ENCODE measurements around the gene ZNF774. TPM values are rescaled to one million over a fixed set of nuclear protein-coding genes. Genes with fewer than 3 reads are reported as not detected.

The ZNF774 gene
- total and polyA plus RNA-seq, 4 donors: 0.19 to 1.0 (median 0.48) TPM

DNA sequence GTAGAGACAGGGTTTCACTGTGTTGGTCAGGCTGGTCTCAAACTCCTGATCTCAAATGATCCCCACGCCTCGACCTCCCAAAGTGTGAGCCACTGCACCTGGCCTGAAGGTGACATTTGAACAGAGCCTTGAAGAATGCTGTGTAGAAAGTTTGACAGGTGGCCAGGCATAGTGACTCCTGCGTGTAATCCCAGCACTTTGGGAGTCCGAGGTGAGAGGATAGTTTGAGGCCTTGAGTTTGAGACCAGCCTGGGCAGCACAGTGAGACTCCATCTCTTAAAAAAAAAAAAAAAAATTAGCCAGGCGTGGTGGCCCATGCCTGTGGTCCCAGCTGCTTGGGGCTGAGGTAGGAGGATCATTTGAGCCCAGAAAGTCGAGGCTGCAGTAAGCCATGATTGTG lies 37.4 kb downstream of the ZNF774 start:
- peak overlapping the region in 1 of 3 donors; percentile 5 for H3K4me3 ChIP-seq (ENCODE audit: low read depth in 1 of 3, low read length in 3 of 3)
- H3K4me1 ChIP-seq (ENCODE audit: control insufficient read depth in 4 of 4, insufficient read depth in 4 of 4, low read length in 3 of 4): peaks cover 0 to 6% (median under 1%) of the 10 kb centered on the region in 4 donors
- TF ChIP-seq, protein P1, sequence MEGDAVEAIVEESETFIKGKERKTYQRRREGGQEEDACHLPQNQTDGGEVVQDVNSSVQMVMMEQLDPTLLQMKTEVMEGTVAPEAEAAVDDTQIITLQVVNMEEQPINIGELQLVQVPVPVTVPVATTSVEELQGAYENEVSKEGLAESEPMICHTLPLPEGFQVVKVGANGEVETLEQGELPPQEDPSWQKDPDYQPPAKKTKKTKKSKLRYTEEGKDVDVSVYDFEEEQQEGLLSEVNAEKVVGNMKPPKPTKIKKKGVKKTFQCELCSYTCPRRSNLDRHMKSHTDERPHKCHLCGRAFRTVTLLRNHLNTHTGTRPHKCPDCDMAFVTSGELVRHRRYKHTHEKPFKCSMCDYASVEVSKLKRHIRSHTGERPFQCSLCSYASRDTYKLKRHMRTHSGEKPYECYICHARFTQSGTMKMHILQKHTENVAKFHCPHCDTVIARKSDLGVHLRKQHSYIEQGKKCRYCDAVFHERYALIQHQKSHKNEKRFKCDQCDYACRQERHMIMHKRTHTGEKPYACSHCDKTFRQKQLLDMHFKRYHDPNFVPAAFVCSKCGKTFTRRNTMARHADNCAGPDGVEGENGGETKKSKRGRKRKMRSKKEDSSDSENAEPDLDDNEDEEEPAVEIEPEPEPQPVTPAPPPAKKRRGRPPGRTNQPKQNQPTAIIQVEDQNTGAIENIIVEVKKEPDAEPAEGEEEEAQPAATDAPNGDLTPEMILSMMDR (IDR thresholded peaks at IDR 0.05; ENCODE audit: low read depth, low read length, missing input control): no peak
- no peak for TF ChIP-seq SP1 (IDR thresholded peaks at IDR 0.05)
- no peaks in the 10 kb centered on the region for H3K27me3 ChIP-seq (ENCODE audit: control insufficient read depth in 4 of 4, insufficient read depth in 4 of 4, low read length in 3 of 4)
- no peak overlapping the region for H3K27ac ChIP-seq (ENCODE audit: low read depth in 1 of 2, low read length in 2 of 2)
- 79% methylated on average over 6 of the region's 6 CpGs for WGBS
- DNase-seq (ENCODE audit: low spot score): no peak
- H3K9me3 ChIP-seq (ENCODE audit: control insufficient read depth in 4 of 4, low read length in 3 of 4): no peaks in the 10 kb centered on the region
- no peak overlapping the region for H3K9ac ChIP-seq (ENCODE audit: low read depth in 1 of 2, low read length in 2 of 2)
- H3K36me3 ChIP-seq (ENCODE audit: control insufficient read depth in 4 of 4, insufficient read depth in 3 of 4, low read depth in 1 of 4, low read length in 3 of 4): peaks cover 0 to 3% (median under 1%) of the 10 kb centered on the region in 4 donors

DNA sequence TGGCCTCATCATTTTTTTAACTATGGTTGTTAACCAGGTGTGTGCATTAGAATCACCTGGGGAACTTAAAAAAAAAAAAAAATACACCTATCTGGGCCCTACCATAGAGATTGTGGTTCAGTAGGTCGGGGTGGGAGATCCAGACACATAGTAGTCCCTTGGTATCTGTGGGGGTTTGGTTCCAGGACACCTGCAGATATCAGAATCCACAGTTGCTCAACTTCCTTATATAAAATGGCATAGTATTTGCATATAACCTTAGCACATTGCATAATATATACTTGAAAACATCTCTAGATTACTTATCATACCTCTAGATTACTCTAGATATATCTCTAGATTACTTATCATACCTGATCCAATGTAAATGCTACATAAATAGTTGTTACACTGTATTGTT lies 41.0 kb downstream of the ZNF774 start:
- Histone ChIP-seq H3K27me3 (ENCODE audit: control insufficient read depth in 4 of 4, insufficient read depth in 4 of 4, low read length in 3 of 4) (no peaks in the 10 kb centered on the region), H3K4me1 (ENCODE audit: control insufficient read depth in 4 of 4, insufficient read depth in 4 of 4, low read length in 3 of 4) (peaks cover 0 to 3% (median under 1%) of the 10 kb centered on the region in 4 donors), H3K9ac (ENCODE audit: low read depth in 1 of 2, low read length in 2 of 2) (no peak overlapping the region), H3K27ac (ENCODE audit: low read depth in 1 of 2, low read length in 2 of 2) (no peak overlapping the region), H3K4me3 (ENCODE audit: low read depth in 1 of 3, low read length in 3 of 3) (no peak overlapping the region), H3K36me3 (ENCODE audit: control insufficient read depth in 4 of 4, insufficient read depth in 3 of 4, low read depth in 1 of 4, low read length in 3 of 4) (peaks cover 0 to 3% (median under 1%) of the 10 kb centered on the region in 4 donors), H3K9me3 (ENCODE audit: control insufficient read depth in 4 of 4, low read length in 3 of 4) (no peaks in the 10 kb centered on the region)
- TF ChIP-seq, protein P2, sequence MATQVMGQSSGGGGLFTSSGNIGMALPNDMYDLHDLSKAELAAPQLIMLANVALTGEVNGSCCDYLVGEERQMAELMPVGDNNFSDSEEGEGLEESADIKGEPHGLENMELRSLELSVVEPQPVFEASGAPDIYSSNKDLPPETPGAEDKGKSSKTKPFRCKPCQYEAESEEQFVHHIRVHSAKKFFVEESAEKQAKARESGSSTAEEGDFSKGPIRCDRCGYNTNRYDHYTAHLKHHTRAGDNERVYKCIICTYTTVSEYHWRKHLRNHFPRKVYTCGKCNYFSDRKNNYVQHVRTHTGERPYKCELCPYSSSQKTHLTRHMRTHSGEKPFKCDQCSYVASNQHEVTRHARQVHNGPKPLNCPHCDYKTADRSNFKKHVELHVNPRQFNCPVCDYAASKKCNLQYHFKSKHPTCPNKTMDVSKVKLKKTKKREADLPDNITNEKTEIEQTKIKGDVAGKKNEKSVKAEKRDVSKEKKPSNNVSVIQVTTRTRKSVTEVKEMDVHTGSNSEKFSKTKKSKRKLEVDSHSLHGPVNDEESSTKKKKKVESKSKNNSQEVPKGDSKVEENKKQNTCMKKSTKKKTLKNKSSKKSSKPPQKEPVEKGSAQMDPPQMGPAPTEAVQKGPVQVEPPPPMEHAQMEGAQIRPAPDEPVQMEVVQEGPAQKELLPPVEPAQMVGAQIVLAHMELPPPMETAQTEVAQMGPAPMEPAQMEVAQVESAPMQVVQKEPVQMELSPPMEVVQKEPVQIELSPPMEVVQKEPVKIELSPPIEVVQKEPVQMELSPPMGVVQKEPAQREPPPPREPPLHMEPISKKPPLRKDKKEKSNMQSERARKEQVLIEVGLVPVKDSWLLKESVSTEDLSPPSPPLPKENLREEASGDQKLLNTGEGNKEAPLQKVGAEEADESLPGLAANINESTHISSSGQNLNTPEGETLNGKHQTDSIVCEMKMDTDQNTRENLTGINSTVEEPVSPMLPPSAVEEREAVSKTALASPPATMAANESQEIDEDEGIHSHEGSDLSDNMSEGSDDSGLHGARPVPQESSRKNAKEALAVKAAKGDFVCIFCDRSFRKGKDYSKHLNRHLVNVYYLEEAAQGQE (IDR thresholded peaks at IDR 0.05): no peak
- 76% methylated on average over 1 of the region's 1 CpG for WGBS
- DNase-seq (ENCODE audit: low spot score): no peak

DNA sequence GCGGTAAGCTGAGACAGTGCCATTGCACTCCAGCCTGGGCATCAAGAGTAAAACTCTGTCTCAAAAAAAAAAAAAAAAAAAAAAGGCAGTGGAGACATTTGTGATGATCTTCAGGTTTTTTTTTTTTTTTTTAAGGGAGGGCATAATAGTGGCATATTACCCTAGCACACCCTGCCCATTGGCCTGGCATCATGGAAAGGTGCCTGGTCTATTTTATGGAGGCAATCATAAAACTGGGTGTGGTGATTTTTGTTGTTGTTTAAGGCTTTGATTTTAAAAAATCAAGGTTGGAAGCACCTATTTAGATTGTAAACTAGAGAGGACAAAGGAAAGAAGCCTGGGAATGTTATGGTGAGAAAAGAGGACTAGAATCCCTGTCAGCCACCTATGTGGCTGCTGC lies 42.0 kb downstream of the ZNF774 start:
- no peaks in the 10 kb centered on the region for H3K9me3 ChIP-seq (ENCODE audit: control insufficient read depth in 4 of 4, low read length in 3 of 4)
- TF ChIP-seq SP1 (IDR thresholded peaks at IDR 0.05) (no peak), TAF1 (conservative IDR thresholded peaks at IDR 0.05) (no peak), YY1 (IDR thresholded peaks at IDR 0.05) (no peak), GABPA (IDR thresholded peaks at IDR 0.05 in 1 of 2, conservative IDR thresholded peaks at IDR 0.05 in 1 of 2) (no peak), JUND (IDR thresholded peaks at IDR 0.05) (no peak)
- TF ChIP-seq, protein P3, sequence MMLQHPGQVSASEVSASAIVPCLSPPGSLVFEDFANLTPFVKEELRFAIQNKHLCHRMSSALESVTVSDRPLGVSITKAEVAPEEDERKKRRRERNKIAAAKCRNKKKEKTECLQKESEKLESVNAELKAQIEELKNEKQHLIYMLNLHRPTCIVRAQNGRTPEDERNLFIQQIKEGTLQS (IDR thresholded peaks at IDR 0.05): no peak
- TF ChIP-seq, protein P2 (IDR thresholded peaks at IDR 0.05): no peak
- TF ChIP-seq, protein P4, sequence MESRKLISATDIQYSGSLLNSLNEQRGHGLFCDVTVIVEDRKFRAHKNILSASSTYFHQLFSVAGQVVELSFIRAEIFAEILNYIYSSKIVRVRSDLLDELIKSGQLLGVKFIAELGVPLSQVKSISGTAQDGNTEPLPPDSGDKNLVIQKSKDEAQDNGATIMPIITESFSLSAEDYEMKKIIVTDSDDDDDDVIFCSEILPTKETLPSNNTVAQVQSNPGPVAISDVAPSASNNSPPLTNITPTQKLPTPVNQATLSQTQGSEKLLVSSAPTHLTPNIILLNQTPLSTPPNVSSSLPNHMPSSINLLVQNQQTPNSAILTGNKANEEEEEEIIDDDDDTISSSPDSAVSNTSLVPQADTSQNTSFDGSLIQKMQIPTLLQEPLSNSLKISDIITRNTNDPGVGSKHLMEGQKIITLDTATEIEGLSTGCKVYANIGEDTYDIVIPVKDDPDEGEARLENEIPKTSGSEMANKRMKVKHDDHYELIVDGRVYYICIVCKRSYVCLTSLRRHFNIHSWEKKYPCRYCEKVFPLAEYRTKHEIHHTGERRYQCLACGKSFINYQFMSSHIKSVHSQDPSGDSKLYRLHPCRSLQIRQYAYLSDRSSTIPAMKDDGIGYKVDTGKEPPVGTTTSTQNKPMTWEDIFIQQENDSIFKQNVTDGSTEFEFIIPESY (IDR thresholded peaks at IDR 0.05): no peak
- no peak for DNase-seq (ENCODE audit: low spot score)
- no peak overlapping the region for H3K4me3 ChIP-seq (ENCODE audit: low read depth in 1 of 3, low read length in 3 of 3)
- H3K27ac ChIP-seq (ENCODE audit: low read depth in 1 of 2, low read length in 2 of 2): no peak overlapping the region
- H3K4me1 ChIP-seq (ENCODE audit: control insufficient read depth in 4 of 4, insufficient read depth in 4 of 4, low read length in 3 of 4): peaks cover 0 to 2% (median 0%) of the 10 kb centered on the region in 4 donors
- WGBS: 95% methylated on average over 1 of the region's 1 CpG
- H3K9ac ChIP-seq (ENCODE audit: low read depth in 1 of 2, low read length in 2 of 2): no peak overlapping the region
- H3K36me3 ChIP-seq (ENCODE audit: control insufficient read depth in 4 of 4, insufficient read depth in 3 of 4, low read depth in 1 of 4, low read length in 3 of 4): peaks cover 0 to 3% (median under 1%) of the 10 kb centered on the region in 4 donors
- H3K27me3 ChIP-seq (ENCODE audit: control insufficient read depth in 4 of 4, insufficient read depth in 4 of 4, low read length in 3 of 4): no peaks in the 10 kb centered on the region

All from liver (tissue), 9 donors.